PFSK-1 (cell line): Measurements from ENCODE around the gene PKDCC.

Experiments used
- POLR2AphosphoS5 ChIP-seq: IDR thresholded peaks from 2 replicates; pipeline ENCODE4 v1.6.1; 2012; ENCODE audit warnings: low read depth, mild to moderate bottlenecking, control low read depth, low read length, moderate library complexity
- SIN3A ChIP-seq: IDR thresholded peaks from 2 replicates; pipeline ENCODE4 v1.6.1; 2012; ENCODE audit warnings: mild to moderate bottlenecking, low read length, moderate library complexity, borderline replicate concordance; ENCODE audit not compliant: insufficient read depth
- TAF1 ChIP-seq: IDR thresholded peaks from 2 replicates; pipeline ENCODE4 v1.6.1; 2012; ENCODE audit warnings: low read length, control low read depth, borderline replicate concordance; ENCODE audit not compliant: insufficient read depth

GRCh38 chr2:42064417-42064942 lies 16.7 kb downstream of the PKDCC start:
- TF ChIP-seq POLR2AphosphoS5 (no peak), SIN3A (no peak), TAF1 (no peak)
